Right ventricle myocardium inferior (tissue), 1 donor: Measurements from ENCODE around the gene CTSA. TPM values are rescaled to one million over a fixed set of nuclear protein-coding genes. Genes with fewer than 3 reads are reported as not detected.

Experiments
- ATAC-seq: fragments of 200-7000 bp; cut with Tn5 transposase; one replicate; pipeline ENCODE4 v1.9.1; 2020; ENCODE audit warnings: mild to moderate bottlenecking, moderate library complexity
- DNase-seq: peaks from one replicate; pipeline ENCODE4 v3.0.0; 2021; ENCODE audit errors: missing footprints
- intact Hi-C: fragments of 100-400 bp; cut with DNase I; formaldehyde crosslinking; loops from one replicate; pipeline ENCODE4 v1.11.0; 2022
- total RNA-seq: library from RNA; stranded (reverse); fragmentation: NEBNext Ultra II Directional; extraction: Animal tissue kit (Norgen Biotek cat#: 25700); gene quantifications from one replicate; pipeline ENCODE4 v1.2.1, GENCODE V29; 2021
- donor health status: DM: no; HTN: yes; CAD: no; lungs with severe emphysema.

CTSA gene
- total RNA-seq, 1 donor from 2014 or later: 113 TPM

DNA sequence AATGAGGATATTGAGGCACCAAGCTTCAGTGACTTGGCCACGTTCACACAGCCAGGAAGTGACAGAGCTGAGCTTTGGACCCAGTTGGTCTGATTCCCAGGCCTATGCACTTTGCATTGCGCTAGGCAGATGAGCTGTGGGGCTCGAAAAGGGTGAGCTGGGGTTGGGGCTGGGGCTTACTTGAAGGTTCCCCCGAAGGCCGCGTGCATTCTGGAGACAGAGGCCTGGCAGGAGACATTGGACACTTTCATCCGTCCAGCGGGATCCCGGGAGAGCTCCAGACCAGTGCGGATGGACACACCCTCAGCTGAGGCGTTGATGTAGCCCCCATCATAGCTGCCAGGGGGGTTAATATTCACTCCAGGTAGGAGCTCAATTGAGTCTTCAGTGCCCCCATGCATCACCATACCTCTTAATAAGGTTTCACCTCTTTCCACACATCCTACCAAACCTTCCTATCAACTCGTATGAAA lies 18.2 kb downstream of the CTSA start:
- ATAC-seq: no peak
- DNase-seq: no peak

DNA sequence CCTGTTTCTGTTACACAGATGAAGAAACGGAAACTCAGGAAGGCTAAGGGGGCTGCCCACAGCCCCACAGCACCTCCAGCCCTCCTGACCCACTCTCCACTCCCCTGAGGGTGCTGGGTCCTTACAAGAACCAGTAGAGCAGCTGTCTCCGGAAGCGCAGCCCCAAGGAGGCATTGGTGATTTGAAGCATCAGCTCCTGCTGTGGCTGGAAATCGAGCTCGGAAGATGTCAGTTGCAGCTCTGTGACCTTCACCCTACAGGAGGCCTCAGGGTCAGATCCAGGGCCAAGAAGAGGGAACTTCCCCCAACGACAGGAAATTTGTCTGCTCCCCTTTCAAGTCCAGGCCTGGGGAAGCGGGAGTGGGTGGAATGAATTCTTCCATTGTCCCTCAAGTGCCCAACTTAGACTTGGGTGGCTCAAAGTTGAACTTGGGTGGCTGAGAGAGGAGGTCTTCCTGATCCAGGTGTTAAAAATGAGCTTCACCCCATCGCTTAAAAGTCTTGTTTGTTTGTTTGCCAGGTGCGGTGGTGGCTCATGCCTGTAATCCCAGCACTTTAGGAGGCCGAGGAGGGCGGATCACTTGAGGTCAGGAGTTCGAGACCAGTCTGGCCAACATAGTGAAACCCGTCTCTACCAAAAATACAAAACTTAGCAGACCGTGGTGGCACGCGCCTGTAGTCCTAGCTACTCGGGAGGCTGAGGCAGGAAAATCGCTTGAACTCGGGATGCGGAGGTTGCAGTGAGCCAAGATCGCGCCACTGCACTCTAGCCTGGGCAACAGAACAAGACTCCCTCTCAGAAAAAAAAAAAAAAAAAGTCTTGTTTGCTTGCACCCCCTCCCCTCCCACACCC lies 18.9 kb downstream of the CTSA start:
- intact Hi-C loops: loop anchor here (1.0 to 2.0 kb wide), 2 partner anchors 18 to 25 kb away; partner anchors contain the start of gene PCIF1
- no peak for DNase-seq
- ATAC-seq: no peak

More for the DNA sequence above, 18.2 kb downstream of the CTSA start:
- intact Hi-C loops: no loop called here

DNA sequence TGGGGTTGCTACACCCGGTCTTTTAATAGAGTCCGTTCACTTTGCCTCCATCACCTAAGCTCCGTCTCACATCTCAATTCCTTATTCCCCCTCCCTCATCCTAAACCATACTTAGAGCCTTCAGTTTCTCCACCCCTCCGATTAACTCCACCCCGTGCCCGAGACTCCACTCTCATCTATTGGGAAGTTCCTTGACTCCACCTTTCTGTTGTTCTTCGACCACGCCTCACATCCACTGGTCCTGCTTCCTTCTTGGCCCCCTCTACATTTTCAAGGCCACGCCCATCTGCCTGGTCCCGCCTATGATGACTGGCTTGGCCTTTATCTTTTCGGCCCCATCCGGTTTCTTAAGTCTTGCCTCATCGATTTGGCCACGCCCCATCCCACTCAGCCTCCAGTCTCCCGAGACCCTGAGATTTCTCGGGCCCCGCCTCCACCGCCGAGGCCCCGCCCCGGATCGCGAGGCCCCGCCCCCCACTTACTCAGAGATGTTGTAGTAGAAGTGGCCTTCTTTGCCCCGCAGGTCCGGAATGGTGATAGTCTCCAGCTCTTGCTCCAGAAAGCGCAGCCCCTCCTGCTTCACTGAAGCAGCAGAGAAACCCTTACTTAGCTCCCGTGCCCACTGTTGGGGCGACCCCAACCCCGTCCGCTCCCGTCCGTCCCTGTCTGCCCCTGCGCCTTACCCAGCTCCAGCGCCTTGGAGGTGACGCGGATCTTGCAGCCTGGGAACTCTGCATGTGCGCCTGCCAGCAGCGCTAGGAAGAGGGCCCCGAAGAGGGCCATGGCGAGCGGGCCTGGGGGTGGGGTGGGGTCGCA lies 19.7 kb downstream of the CTSA start:
- intact Hi-C loops: loop anchor here (1.0 to 2.0 kb wide), 2 partner anchors 19 to 24 kb away; partner anchors contain the start of gene PCIF1
- ATAC-seq (peak; percentile 84), DNase-seq (peak; percentile 96)

DNA sequence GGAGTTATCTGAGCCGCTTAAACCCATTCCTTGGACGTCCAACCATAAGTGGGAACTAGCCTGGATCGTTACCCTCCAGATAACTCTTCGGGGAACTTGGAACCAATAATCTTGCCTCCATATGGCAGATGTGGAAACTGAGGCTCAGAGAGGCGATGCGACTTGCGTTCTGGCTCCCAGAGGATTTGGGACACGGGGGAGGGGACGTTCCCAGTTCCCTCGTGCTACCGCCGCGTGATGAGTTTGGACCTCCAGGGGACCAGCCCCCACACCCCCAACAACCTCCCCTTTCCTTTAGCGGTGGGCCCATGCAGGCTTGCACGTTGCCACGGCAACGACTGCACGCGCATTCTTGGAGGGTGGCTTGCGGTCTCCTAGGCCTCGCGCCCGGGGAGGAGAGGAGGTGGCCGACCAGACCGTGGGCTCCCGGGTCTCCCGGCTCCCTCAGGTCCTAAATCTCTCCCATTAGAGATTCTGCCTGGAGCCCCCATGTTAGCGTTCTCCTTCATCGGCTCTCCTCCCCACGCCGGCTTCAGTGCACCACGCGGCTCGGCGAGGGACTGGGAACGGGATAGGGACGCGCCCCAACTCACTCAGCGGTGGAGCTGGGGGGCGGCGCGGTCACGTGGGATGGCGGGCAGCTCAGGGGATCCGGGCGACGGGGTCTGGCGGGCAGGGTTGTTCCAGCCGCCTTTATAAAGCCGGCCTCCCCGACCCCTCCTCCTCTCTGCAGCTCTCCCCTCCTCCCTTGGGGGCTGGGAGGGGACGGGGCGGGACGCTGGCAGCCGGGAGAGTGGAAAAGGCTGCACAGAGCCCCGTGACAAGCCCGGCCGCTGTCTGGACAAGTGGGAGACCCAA lies 20.6 kb downstream of the CTSA start, which contains the start of gene PLTP:
Gene PLTP, minus strand, starts transcription at position 670 of the 858 bp plus-strand sequence. CDS start 703 bp downstream, outside the sequence.
- intact Hi-C loops: loop anchor here (2.0 kb wide), 1 partner anchor 23 kb away; the partner anchor contains the start of gene PCIF1
- DNase-seq (peak; percentile 90), ATAC-seq (peak; percentile 78)

DNA sequence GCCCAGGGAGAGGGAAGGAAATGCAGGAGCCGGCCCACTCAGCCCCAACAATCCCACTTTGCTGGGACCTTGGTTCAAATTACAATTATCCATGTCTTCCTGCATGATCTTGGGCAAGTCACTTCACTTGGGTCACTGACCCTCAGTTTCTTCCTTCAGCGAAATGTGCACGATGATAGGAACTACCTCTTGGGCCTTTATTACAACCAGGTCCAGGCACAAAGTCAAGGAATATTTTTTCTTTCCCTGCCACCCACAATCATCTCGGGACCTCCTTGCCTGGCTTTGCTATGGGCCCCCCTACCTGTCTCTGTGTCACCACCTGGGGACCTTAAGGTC lies 21.2 kb downstream of the CTSA start:
- intact Hi-C loops: no loop called here
- no peak for ATAC-seq
- no peak for DNase-seq

DNA sequence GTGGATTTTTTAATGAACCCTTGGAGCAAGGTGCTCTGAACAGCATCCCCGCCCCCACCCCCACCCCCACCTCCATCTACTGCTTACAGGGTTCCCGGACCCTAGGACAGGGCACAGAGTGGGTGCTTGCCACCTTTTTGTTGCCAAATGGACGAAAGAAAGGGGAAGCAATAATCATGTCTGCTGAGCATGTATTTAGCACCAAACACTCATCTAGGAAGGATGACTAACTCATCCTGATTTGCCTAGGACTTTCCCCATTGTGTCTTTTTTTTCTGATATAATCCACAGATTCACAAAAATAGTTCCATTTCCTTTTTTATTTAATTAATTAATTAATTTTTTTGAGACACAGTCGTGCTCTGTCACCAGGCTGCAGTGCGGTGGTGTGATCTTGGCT lies 22.0 kb downstream of the CTSA start:
- intact Hi-C loops: no loop called here

DNA sequence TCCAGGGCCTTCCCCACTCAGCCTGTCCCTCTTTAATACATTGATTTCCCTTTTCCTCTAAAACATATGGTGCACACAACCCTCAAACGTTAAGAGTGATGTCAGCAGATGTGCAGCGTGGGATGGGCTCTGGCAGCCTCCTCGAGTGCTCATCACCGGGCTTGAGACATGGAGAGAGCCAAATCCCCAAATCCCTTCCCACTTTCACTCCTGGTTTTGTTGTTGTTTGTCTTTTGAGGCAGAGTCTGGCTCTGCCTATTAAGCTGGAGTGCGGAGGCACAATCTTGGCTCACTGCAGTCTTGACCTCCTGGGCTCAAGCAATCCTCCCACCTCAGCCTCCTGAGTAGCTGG lies 26.6 kb downstream of the CTSA start:
- no peak for DNase-seq
- peak; percentile 30 for ATAC-seq

More for the DNA sequence above, 22.0 kb downstream of the CTSA start:
- DNase-seq (no peak), ATAC-seq (no peak)

DNA sequence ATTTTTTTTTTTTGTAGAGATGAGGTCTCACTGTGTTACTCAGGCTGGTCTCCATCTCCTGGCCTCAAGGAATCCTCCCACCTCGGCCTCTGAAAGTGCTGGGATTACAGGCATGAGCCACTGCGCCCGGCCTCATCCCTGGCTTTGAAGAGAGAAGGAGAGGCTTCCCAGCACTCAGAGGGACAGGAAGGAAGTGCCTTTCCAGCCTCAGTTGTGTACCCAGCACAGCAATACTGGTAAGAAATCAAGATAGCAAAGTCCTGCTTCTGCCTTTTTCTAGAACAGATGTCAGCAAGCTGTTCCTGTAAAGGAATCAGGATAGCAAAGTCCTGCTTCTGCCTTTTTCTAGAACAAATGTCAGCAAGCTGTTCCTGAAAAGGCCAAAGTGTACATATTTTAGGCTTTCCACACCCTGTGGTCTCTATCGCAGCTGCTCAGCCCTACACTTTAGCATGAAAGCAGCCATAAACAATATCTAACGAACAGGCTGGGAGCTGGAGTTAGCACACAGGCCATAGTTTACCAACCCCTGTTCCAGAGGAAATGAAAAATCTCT lies 27.1 kb downstream of the CTSA start:
- DNase-seq (no peak), ATAC-seq (peak; percentile 57)

More for the DNA sequence above, 26.6 kb downstream of the CTSA start:
- intact Hi-C loops: no loop called here

DNA sequence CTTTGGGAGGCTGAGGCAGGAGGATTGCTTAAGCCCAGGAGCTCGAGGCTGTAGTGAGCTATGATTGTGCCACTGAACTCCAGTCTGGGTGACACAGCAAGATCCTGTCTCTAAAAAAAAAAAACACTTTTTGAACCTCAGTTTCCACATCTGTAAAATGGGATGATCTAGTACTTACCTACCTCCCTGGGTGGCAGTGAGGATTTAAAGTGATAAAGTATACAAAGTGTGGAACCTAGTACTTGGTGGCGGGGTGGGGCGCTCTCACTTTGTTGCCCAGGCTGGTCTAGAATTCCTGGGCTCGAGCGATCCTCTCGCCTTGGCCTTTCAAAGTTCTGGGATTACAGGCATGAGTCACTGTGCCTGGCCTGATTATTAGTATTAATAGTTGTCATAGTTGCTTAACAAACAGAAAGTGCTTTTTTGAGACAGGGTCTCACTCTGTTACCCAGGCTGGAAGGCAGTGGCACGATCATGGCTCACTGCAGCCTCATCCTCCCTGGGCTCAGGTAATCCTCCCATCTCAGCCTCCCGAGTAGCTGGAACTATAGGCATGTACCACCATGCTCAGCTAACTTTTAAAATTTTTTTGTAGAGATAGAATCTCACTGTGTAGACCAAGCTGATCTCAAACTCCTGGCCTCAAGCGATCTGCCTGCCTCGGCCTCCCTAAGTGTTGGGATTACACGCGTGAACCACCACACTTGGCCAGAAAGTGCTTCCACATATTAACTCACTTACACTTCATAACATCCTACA lies 27.8 kb downstream of the CTSA start:
- intact Hi-C loops: no loop called here
- DNase-seq: no peak
- no peak for ATAC-seq

More for the DNA sequence above, 27.1 kb downstream of the CTSA start:
- intact Hi-C loops: no loop called here

DNA sequence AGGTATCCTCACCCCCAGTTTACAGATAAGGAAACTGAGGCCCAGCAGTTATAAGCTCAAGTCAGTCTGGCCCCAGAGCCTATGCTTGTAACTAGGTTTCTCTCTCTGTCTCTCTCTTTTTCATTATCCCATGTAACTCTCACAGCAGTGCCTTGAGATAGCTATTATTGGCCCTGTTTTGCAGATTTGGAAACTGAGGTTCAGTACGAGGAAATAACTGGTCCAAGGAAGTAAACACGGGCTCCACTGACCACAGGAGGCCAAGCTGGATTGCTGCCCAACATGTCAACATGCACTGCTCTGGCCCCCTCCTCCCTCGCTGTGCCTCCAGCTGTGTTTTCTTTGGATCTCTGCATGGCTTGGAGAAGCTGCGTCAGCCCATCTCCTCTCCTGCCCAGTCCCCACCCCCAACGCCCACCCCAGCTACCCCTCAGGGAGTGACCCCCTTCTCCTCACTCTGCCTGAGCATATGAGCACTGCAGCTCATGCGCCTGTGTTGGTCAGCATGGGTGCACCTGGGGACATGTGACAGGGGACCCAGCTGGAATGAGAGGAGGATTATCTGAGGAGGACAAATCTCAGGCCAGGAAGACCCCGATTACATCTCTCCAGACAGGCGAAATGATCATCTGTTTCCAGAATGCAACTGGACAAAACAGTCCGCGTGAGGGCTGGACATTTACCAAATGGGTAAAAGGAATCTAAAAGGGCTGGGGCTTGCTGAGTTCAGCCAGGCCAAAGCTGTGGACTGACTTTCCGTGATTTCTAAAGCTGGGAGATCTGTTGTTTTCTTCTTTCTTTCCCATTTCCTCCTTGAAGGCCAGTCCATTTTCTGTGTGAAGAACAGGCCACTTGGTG lies 28.6 kb downstream of the CTSA start:
- peak; percentile 89 for DNase-seq
- peak; percentile 81 for ATAC-seq
- intact Hi-C loops: no loop called here

DNA sequence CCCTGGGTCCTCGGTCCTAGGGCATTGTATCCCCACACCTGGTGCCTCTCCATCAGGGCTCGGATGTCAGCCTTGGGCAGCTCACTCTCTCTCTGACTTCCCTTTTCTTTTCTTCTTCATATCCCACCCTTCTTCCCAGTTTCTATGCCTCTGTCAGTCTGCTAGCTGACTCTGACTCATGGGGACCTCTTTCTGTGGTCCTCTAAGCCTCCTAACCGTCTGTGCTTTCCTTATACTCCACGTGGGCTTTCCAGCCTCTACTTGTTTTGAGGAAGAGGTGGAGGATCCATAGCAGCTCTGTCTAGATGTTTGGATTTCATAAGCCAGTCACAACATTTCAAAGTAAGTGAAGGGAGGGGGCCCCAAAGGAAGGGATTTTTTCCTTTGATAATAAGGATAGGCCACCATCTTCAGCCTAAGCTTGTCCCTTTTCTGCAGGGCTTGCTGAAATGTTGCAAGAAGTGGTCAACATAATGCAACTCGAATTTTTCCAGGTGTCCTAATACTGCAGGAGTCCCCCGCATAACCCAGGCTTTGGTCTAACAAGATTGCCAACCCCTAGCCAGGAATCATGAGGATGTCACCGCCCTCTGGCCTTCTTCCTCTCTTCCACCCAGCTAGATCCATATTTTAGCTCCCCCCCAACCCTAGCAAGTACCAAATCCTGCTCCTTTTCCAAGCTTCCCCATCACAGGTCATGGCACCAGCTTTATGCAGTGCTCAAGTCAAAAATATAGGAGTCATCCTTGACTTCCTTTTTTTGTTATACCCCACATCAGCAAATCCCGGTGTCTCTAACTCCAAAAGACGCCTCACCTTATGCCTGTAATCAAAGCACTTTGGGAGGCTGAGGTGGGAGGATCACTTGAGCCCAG lies 29.6 kb downstream of the CTSA start:
- no peak for ATAC-seq
- intact Hi-C loops: no loop called here
- no peak for DNase-seq

DNA sequence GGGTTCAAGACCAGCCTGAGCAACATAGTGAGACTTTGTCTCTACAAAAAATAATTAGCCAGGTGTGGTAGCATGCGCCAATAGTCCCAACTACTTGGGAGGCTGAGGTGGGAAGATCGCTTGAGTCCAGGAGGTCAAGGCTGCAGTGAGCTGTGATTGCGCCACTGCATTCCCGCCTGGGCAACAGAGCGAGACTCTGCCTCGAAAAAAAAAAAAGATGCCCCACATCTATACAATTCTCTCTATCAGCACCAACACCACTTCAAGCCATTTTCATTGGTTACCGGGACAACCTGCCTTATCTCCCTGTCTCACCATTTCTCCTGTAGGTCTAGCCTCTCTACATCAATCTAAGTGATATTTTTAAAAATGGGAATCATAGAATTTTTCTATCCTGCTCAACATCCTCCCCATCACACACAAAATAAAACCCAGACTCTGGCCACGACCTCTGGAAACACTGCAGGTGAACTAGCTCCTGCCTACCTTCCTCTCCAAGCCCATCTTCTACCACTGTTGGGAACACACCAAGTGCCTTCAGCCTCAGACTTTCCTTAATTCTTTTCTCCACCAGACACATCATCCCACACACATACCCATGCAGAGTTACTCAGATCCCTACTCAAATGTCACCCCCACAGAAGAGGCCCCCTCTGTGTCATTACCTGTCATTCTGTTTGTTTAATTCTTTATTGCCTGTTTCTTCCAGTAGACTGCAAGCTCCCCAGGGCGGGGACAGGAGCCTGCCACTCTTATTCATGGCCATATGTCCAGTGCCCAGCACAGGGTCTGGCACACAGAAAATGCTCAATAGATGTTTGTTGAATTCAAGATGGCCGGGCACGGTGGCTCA lies 30.4 kb downstream of the CTSA start:
- ATAC-seq (no peak), DNase-seq (no peak)
- intact Hi-C loops: no loop called here

DNA sequence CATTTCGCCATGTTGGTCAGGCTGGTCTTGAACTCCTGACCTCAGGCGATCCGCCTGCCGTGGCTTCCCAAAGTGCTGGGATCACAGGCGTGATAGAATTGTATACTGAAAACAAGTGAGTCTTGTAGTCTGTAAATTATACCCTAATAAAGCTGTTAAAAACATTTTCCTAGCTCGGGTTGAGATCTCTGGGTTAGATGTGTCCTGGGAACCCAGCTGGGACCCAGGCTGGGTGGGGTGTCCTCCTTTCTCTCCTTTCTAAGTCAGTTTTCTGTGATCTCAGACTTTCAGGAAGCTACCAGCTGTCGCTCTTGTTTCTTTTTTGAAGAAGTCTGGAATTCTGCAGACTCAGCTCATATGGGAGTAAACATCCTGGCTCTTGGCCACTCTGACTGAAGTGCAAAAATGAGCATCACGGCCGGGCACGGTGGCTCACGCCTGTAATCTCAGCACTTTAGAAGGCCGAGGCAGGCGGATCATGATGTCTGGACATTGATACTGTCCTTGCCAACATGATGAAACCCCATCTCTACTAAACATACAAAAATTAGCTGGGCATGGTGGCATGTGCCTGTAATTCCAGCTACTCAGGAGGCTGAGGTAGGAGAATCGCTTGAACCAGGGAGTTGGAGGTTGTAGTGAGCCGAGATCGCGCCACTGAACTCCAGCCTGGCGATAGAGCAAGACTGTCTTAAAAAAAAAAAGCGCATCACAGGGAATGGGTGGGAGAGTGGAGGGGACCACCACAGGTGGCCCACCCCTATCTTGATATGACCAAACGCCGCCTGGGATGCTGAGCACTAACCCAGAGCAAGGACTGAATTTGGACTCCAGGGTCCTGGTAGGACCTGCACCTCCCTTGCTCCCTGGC lies 33.5 kb downstream of the CTSA start:
- DNase-seq (no peak), ATAC-seq (peak; percentile 61)
- intact Hi-C loops: no loop called here
